A673 (cell line): ENCODE results near the gene CWC27. TPM values are rescaled to one million over a fixed set of nuclear protein-coding genes. Genes with fewer than 3 reads are reported as not detected.

Experiments used
- BruUV-seq: library from RNA; stranded (reverse); fragments of 400-500 nt; replicated peaks from 2 replicates; lab custom pipeline; 2021; lab: Mats Ljungman, UMichigan
- CTCF ChIA-PET: fragments of 300-600 bp; sonication (Branson Sonifier 250); formaldehyde crosslinking; loops from one replicate; lab custom pipeline; 2022; ENCODE audit warnings: antibody characterized with exemption; lab: Charles Lee
- POLR2A ChIA-PET: fragments of 300-600 bp; sonication (Branson Sonifier 250); formaldehyde crosslinking; loops from one replicate; lab custom pipeline; 2022; ENCODE audit warnings: antibody characterized with exemption; ENCODE audit not compliant: low non-redundant PET; lab: Charles Lee
- DNase-seq: peaks from one replicate; pipeline ENCODE4 v3.0.0-alpha.2; 2015; ENCODE audit warnings: low spot score
- H3K27ac ChIP-seq: fragments of 200-600 bp; sonication (generic); 2 replicates; pipeline ENCODE4 v1.5.1; 2016; ENCODE audit warnings: mixed run types, low read depth, mild to moderate bottlenecking, mixed read lengths, antibody characterized with exemption, low read length; ENCODE audit not compliant: poor library complexity, severe bottlenecking
- H3K27me3 ChIP-seq: fragments of 200-600 bp; sonication (generic); replicated peaks from 2 replicates; pipeline ENCODE4 v1.6.1; 2017; ENCODE audit warnings: mixed run types, low read depth, mild to moderate bottlenecking, mixed read lengths, antibody characterized with exemption, low read length; ENCODE audit not compliant: insufficient read depth, poor library complexity
- H3K36me3 ChIP-seq: fragments of 200-600 bp; sonication (generic); 2 replicates; pipeline ENCODE4 v1.6.1; 2016; ENCODE audit warnings: mixed run types, mild to moderate bottlenecking, mixed read lengths, antibody characterized with exemption, low read length; ENCODE audit not compliant: insufficient read depth, poor library complexity, severe bottlenecking
- H3K4me1 ChIP-seq: fragments of 200-600 bp; sonication (generic); 2 replicates; pipeline ENCODE4 v1.6.1; 2017; ENCODE audit warnings: mixed run types, mild to moderate bottlenecking, mixed read lengths, antibody characterized with exemption, low read length; ENCODE audit not compliant: insufficient read depth, poor library complexity, severe bottlenecking
- H3K4me3 ChIP-seq: fragments of 200-600 bp; sonication (generic); 2 replicates; pipeline ENCODE4 v1.5.1; 2016; ENCODE audit warnings: low read depth, mixed run types, mild to moderate bottlenecking, mixed read lengths, low read length; ENCODE audit not compliant: poor library complexity, severe bottlenecking
- H3K9me3 ChIP-seq: fragments of 200-600 bp; sonication (generic); 2 replicates; pipeline ENCODE4 v1.6.1; 2016; ENCODE audit warnings: mixed run types, low read depth, mild to moderate bottlenecking, mixed read lengths, antibody characterized with exemption, low read length; ENCODE audit not compliant: poor library complexity, severe bottlenecking
- EZH2 ChIP-seq: fragments of 200-600 bp; sonication (generic); IDR thresholded peaks from 2 replicates; pipeline ENCODE4 v1.6.1; 2017; ENCODE audit warnings: borderline replicate concordance, low read depth, mild to moderate bottlenecking, mixed read lengths, antibody characterized with exemption, low read length; ENCODE audit not compliant: poor library complexity, severe bottlenecking
- intact Hi-C: fragments of 100-400 bp; cut with micrococcal nuclease; formaldehyde crosslinking; loops from one replicate; pipeline ENCODE4 v1.10.0; 2022; ENCODE audit not compliant: unreplicated experiment
- total RNA-seq: library from RNA; stranded (reverse); gene quantifications from 2 replicates; pipeline ENCODE4 v1.2.3, GENCODE V29; 2021
- TF ChIP-seq, protein P1 (sequence below): fragments of 300-800, 200-600 bp; sonication (generic); conservative IDR thresholded peaks from 2 replicates; pipeline ENCODE4 v1.5.1; 2017; ENCODE audit warnings: low read depth, mild to moderate bottlenecking, antibody characterized with exemption, low read length, moderate library complexity, mixed read lengths

The CWC27 gene
- total RNA-seq, 1 experiment from 2014 or later: 38.0 TPM

DNA sequence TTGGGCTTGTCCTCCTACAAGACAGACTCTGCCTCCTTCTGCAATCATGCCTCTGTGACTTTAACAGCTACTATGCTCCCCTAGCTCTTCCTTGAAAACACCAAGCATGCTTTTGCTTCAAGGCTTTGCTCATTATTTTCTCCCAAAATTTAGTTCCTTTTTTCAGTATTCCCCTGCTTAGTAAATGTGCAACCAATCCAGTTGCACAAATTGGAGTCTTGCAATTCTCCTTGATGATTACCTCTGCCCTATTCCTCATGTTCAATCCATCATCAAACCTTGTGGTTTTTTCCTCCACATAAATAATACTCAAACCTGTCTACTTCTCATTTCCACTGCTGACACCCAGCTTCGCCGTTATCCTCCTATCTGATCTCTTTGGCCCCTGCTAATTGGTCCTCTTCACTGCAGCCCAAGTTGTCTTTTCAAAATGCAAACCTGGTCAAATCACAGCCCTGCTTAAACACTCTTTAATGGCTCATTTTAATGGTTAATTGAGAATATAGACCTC is 296.3 kb downstream of the CWC27 start:
- TF ChIP-seq EZH2: no peak
- TF ChIP-seq, protein P1, sequence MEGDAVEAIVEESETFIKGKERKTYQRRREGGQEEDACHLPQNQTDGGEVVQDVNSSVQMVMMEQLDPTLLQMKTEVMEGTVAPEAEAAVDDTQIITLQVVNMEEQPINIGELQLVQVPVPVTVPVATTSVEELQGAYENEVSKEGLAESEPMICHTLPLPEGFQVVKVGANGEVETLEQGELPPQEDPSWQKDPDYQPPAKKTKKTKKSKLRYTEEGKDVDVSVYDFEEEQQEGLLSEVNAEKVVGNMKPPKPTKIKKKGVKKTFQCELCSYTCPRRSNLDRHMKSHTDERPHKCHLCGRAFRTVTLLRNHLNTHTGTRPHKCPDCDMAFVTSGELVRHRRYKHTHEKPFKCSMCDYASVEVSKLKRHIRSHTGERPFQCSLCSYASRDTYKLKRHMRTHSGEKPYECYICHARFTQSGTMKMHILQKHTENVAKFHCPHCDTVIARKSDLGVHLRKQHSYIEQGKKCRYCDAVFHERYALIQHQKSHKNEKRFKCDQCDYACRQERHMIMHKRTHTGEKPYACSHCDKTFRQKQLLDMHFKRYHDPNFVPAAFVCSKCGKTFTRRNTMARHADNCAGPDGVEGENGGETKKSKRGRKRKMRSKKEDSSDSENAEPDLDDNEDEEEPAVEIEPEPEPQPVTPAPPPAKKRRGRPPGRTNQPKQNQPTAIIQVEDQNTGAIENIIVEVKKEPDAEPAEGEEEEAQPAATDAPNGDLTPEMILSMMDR: no peak
- H3K27ac ChIP-seq: no peak overlapping the region
- BruUV-seq: no TSS peak
- DNase-seq: no peak
- no peaks in the 10 kb centered on the region for H3K36me3 ChIP-seq
- H3K9me3 ChIP-seq: no peaks in the 10 kb centered on the region
- H3K4me3 ChIP-seq: no peak overlapping the region
- ChIA-PET CTCF (no interaction called here), POLR2A (no interaction called here)
- intact Hi-C loops: no loop called here
- H3K27me3 ChIP-seq: no peaks in the 10 kb centered on the region
- H3K4me1 ChIP-seq: peaks cover 26% of the 10 kb centered on the region

GRCh38 chr5:65066387-65067146 is 297.8 kb downstream of the CWC27 start:
- Histone ChIP-seq H3K36me3 (no peaks in the 10 kb centered on the region), H3K27ac (no peak overlapping the region), H3K27me3 (no peaks in the 10 kb centered on the region), H3K9me3 (no peaks in the 10 kb centered on the region), H3K4me1 (peaks cover 26% of the 10 kb centered on the region), H3K4me3 (no peak overlapping the region)
- intact Hi-C loops: no loop called here
- no peak for TF ChIP-seq EZH2
- TF ChIP-seq, protein P1: no peak
- ChIA-PET POLR2A (no interaction called here), CTCF (no interaction called here)
- BruUV-seq: no TSS peak
- peak; percentile 39 for DNase-seq

GRCh38 chr5:65067147-65067506 is 298.4 kb downstream of the CWC27 start:
- TF ChIP-seq, protein P1: no peak
- no peak for TF ChIP-seq EZH2
- H3K4me3 ChIP-seq: no peak overlapping the region
- CTCF ChIA-PET: no interaction called here
- peaks cover 25% of the 10 kb centered on the region for H3K4me1 ChIP-seq
- intact Hi-C loops: no loop called here
- H3K27me3 ChIP-seq: no peaks in the 10 kb centered on the region
- DNase-seq: no peak
- POLR2A ChIA-PET: no interaction called here
- no TSS peak for BruUV-seq
- no peak overlapping the region for H3K27ac ChIP-seq
- no peaks in the 10 kb centered on the region for H3K9me3 ChIP-seq
- no peaks in the 10 kb centered on the region for H3K36me3 ChIP-seq

Other genes with a start within 250 kb of the CWC27 start
- not detected in 2 replicates for gene SHISAL2B, start 78.4 kb upstream of the CWC27 start, total RNA-seq
- 31.7 and 32.3 TPM in 2 replicates for gene SREK1IP1, start 239 bp upstream of the CWC27 start, total RNA-seq